T-cell (primary cell): Measurements from ENCODE around the gene KIAA1549. TPM values are rescaled to one million over a fixed set of nuclear protein-coding genes. Genes with fewer than 3 reads are reported as not detected.

ENCODE experiments used
- ATAC-seq, 4 experiments: fragments of 200-7000 bp in 3 of 4; fragments of 150-1000 bp in 1 of 4; cut with Tn5 transposase; replicated peaks in 1 of 4; 1 replicate in 3 of 4; 2 replicates in 1 of 4; pipeline ENCODE4 v1.10.0; 2021; ENCODE audit warnings: moderate library complexity in 3 of 4, mild to moderate bottlenecking in 2 of 4, moderate number of reproducible peaks in 1 of 4
- CTCF ChIA-PET, 2 donors: fragments of 300-600 bp; sonication (Branson Sonifier 250); formaldehyde crosslinking; loops; one replicate each; lab custom pipeline; 2022; ENCODE audit warnings: antibody characterized with exemption in 2 of 2; lab: Charles Lee
- POLR2A ChIA-PET, 2 donors: fragments of 300-600 bp; sonication (Branson Sonifier 250); formaldehyde crosslinking; loops; one replicate each; lab custom pipeline; 2022; ENCODE audit warnings: antibody characterized with exemption in 2 of 2; lab: Charles Lee
- DNase-seq, 35 experiments: peaks; one replicate each; pipeline versions ENCODE4 v3.0.0 to v3.0.0-alpha.2; 2013 to 2023
- H3K27ac ChIP-seq: one replicate; pipeline ENCODE4 v1.5.1; 2013; ENCODE audit warnings: low read length
- H3K27me3 ChIP-seq, 2 experiments: replicated peaks in 1 of 2; 1 replicate in 1 of 2; 2 replicates in 1 of 2; pipeline versions ENCODE4 v1.6.1 to v1.7.0; 2013; ENCODE audit warnings: low read length in 1 of 2, mixed read lengths in 1 of 2; ENCODE audit not compliant: control insufficient read depth in 2 of 2, insufficient read depth in 2 of 2; ENCODE audit errors: extremely low read depth in 1 of 2
- H3K36me3 ChIP-seq, 2 donors: 1 replicate in 1 of 2; 2 replicates in 1 of 2; pipeline versions ENCODE4 v1.6.1 to v1.7.0; 2013; ENCODE audit warnings: low read length in 1 of 2; ENCODE audit not compliant: control insufficient read depth in 2 of 2, insufficient read depth in 1 of 2; ENCODE audit errors: extremely low read depth in 1 of 2
- H3K4me1 ChIP-seq, 2 experiments: 1 replicate in 1 of 2; 2 replicates in 1 of 2; pipeline versions ENCODE4 v1.6.1 to v1.7.0; 2013; ENCODE audit warnings: low read length in 2 of 2, mixed read lengths in 1 of 2; ENCODE audit not compliant: insufficient read depth in 2 of 2, control insufficient read depth in 1 of 2; ENCODE audit errors: extremely low read depth in 1 of 2
- H3K4me3 ChIP-seq, 2 donors: 1 replicate in 1 of 2; 2 replicates in 1 of 2; pipeline versions ENCODE4 v1.5.1 to v1.7.0; 2013; ENCODE audit warnings: mild to moderate bottlenecking in 2 of 2, low read length in 1 of 2, moderate library complexity in 1 of 2; ENCODE audit not compliant: control insufficient read depth in 1 of 2; ENCODE audit errors: extremely low read depth in 1 of 2
- H3K9me3 ChIP-seq: 2 replicates; pipeline ENCODE4 v1.7.0; 2013
- H3K27ac Mint-ChIP-seq, 2 donors: one replicate each; pipeline ENCODE4 v1.8.0; 2020 to 2021; ENCODE audit warnings: mild to moderate bottlenecking in 2 of 2, mixed read lengths in 2 of 2
- H3K27me3 Mint-ChIP-seq, 2 donors: one replicate each; pipeline ENCODE4 v1.8.0; 2021 to 2022; ENCODE audit warnings: mixed read lengths in 2 of 2
- H3K36me3 Mint-ChIP-seq: one replicate; pipeline ENCODE4 v1.8.0; 2021; ENCODE audit warnings: mixed read lengths
- H3K4me1 Mint-ChIP-seq, 3 donors: one replicate each; pipeline ENCODE4 v1.8.0; 2020 to 2022; ENCODE audit warnings: mixed read lengths in 3 of 3, mild to moderate bottlenecking in 1 of 3
- H3K4me3 Mint-ChIP-seq, 3 donors: one replicate each; pipeline ENCODE4 v1.8.0; 2020 to 2022; ENCODE audit warnings: mild to moderate bottlenecking in 3 of 3, mixed read lengths in 3 of 3, moderate library complexity in 3 of 3
- H3K9me3 Mint-ChIP-seq, 3 donors: one replicate each; pipeline ENCODE4 v1.8.0; 2020 to 2022; ENCODE audit warnings: mixed read lengths in 3 of 3
- WGBS: methylation state at CpG from one replicate; pipeline ENCODE4 v1.1.5; 2013; ENCODE audit warnings: missing lambda C conversion rate; ENCODE audit not compliant: insufficient coverage; 5-methylcytosine and 5-hydroxymethylcytosine counted together
- total RNA-seq, 35 experiments: library from RNA in 6 of 35; stranded (reverse) in 6 of 35; fragments of 120-200 nt in 1 of 35; gene quantifications; one replicate each; pipeline versions ENCODE4 v1.2.1 to v1.2.4 and lab custom pipeline; 2013 to 2026

KIAA1549 gene
- total RNA-seq, 5 donors from 2014 or later (not counting 1 experiment from before 2014, with no cell fraction given) = 0.05 to 0.29 (median 0.15) TPM

DNA sequence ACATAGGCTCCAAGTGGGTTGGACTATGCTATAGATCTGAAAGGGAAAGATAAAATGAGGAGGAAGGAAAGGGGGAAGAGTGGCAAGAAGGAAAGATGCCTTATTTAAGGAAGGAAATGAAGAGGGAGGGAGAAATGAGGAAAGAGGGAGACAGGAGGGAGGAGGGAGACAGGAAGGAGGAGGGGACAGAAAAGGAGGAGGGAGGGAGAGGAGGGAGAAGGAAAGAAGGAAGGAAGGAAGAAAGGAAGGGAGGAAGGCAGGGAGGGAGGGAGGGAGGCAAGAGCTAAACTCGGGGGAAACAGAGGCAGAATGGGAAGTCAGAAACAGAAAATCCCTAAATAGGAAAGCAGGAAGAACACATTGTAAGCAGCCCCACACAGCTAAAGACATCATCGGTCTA, 67.4 kb downstream of the KIAA1549 start:
- no peaks in the 10 kb centered on the region for H3K9me3 Mint-ChIP-seq
- no peaks in the 10 kb centered on the region for H3K4me1 ChIP-seq
- no CpG with 5 or more reads among the region's 2 CpGs for WGBS
- H3K27ac Mint-ChIP-seq = no peak overlapping the region
- ATAC-seq (no peak), DNase-seq (no peak)
- H3K36me3 Mint-ChIP-seq = no peaks in the 10 kb centered on the region
- H3K27ac ChIP-seq = no peak overlapping the region
- ChIA-PET POLR2A (no interaction called here), CTCF (interaction anchor here in 1 of 2 donors (0.6 kb wide), 1 partner anchor 73 kb away, joined by 3 read pairs; no protein-coding TSS in a partner anchor)
- H3K4me1 Mint-ChIP-seq = peaks cover 0 to 9% (median 0%) of the 10 kb centered on the region in 3 donors
- no peaks in the 10 kb centered on the region for H3K36me3 ChIP-seq
- peaks cover 0 to 19% of the 10 kb centered on the region in 2 experiments for H3K27me3 ChIP-seq
- no peak overlapping the region for H3K4me3 Mint-ChIP-seq
- H3K9me3 ChIP-seq = no peaks in the 10 kb centered on the region
- no peak overlapping the region for H3K4me3 ChIP-seq
- peaks cover 4 to 10% of the 10 kb centered on the region in 2 donors for H3K27me3 Mint-ChIP-seq

DNA sequence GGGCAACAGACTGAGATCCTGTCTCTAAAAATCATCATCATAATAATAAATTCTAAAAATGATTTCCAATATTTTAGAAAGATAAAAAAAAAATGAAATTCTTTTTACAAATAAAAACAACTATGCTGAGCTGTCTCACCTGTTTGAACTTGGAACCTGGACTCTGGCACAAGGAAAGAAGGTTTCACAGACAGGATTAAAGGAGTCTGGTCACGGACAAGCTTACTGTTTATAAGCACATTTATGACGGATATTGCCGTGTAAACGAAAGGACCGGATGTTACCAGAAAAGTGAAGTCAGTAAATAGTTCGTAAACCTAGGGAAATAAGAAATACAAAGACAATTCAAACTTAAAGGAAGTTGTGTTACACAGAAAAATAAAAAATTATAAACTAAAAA, 70.2 kb downstream of the KIAA1549 start:
- H3K4me1 ChIP-seq = no peaks in the 10 kb centered on the region
- H3K27ac ChIP-seq = no peak overlapping the region
- Mint-ChIP-seq H3K27me3 (peaks cover 4 to 20% of the 10 kb centered on the region in 2 donors), H3K4me3 (no peak overlapping the region), H3K27ac (no peak overlapping the region), H3K36me3 (no peaks in the 10 kb centered on the region), H3K9me3 (no peaks in the 10 kb centered on the region), H3K4me1 (peaks cover 0 to 5% (median 0%) of the 10 kb centered on the region in 3 donors)
- DNase-seq (no peak), ATAC-seq (no peak)
- ChIA-PET POLR2A (no interaction called here), CTCF (interaction anchor here in 1 of 2 donors (0.5 kb wide), 1 partner anchor 28 kb away, joined by 3 read pairs; no protein-coding TSS in a partner anchor)
- no peaks in the 10 kb centered on the region for H3K36me3 ChIP-seq
- H3K4me3 ChIP-seq = no peak overlapping the region
- H3K27me3 ChIP-seq = peaks cover 0 to 26% of the 10 kb centered on the region in 2 experiments
- 100% methylated on average over 1 of the region's 6 CpGs for WGBS
- no peaks in the 10 kb centered on the region for H3K9me3 ChIP-seq

DNA sequence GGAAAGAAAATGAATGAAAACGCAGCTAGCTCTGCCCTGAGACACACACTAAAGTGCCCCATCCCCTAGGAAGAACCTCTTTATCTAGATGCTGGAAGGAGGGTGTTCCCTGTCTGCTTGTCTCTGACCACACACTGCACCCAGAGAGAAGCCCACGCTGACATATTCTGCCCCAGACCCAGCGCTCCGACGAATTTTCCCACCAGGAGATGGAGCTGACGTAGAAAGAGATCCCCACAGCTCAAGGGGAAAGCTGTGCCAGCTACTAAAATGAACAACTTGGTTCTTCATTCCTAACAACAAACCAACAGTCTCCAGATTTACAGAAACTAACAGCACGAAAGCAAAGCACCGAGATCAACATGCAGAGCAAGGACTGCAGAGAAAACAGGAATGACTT, 73.3 kb downstream of the KIAA1549 start:
- H3K36me3 Mint-ChIP-seq = no peaks in the 10 kb centered on the region
- CTCF ChIA-PET = interaction anchor here in 1 of 2 donors (0.6 to 1.1 kb wide), 2 partner anchors 21 to 79 kb away, joined by 4 read pairs; no protein-coding TSS in a partner anchor

DNA sequence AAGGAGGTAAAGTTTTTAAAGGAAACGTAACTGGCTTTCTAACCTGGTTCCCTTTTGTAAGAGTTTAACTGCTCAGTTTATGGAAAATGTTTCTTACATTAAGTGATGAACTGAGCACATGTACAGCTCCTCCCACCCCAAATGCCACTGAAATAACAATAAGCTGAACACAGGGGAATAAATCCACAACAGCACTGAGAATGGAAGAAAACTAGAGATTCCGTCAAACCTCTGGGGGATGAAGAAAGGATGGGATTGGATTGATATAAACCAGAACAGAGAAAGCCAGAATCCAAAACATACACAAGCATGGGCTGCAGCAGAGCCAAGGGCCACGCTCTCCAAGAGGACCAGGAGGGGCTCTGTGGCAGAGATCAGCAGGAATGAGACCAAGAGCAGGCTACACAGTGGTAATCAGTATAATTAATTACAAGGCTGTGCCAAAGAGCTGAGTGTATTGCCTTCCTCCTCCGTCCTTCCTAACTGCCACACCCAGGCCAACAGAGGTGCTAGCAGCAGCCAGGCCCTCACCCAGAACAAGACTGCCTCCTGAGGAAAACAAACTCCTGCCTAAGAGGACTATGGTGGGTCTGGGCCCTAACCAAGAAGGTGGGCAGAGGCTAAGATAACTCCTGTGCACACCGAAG, 73.9 kb downstream of the KIAA1549 start:
- H3K9me3 ChIP-seq = no peaks in the 10 kb centered on the region
- WGBS = 59% methylated on average over 2 of the region's 5 CpGs
- peaks cover 0 to 15% of the 10 kb centered on the region in 2 experiments for H3K27me3 ChIP-seq
- Mint-ChIP-seq H3K4me1 (peaks cover 26 to 31% (median 26%) of the 10 kb centered on the region in 3 donors), H3K27ac (no peak overlapping the region), H3K4me3 (no peak overlapping the region), H3K9me3 (no peaks in the 10 kb centered on the region), H3K36me3 (no peaks in the 10 kb centered on the region), H3K27me3 (peaks cover 4 to 18% of the 10 kb centered on the region in 2 donors)
- H3K36me3 ChIP-seq = no peaks in the 10 kb centered on the region
- no peak for DNase-seq
- no peak overlapping the region for H3K27ac ChIP-seq
- ATAC-seq = no peak
- peaks cover 19 to 21% of the 10 kb centered on the region in 2 experiments for H3K4me1 ChIP-seq
- ChIA-PET CTCF (interaction anchor here (0.6 to 1.0 kb wide), 3 partner anchors 21 to 167 kb away, joined by 3 to 4 read pairs (median 3); no protein-coding TSS in a partner anchor), POLR2A (interaction anchor here (0.5 to 0.6 kb wide), 2 partner anchors 105 to 126 kb away, joined by 4 to 5 read pairs; no protein-coding TSS in a partner anchor)
- H3K4me3 ChIP-seq = no peak overlapping the region

More for the DNA sequence above, 73.3 kb downstream of the KIAA1549 start:
- no peak overlapping the region for H3K27ac ChIP-seq
- H3K36me3 ChIP-seq = no peaks in the 10 kb centered on the region
- no peak for ATAC-seq
- no peaks in the 10 kb centered on the region for H3K9me3 Mint-ChIP-seq
- H3K27me3 Mint-ChIP-seq = peaks cover 4 to 18% of the 10 kb centered on the region in 2 donors
- peaks cover 21 to 26% (median 21%) of the 10 kb centered on the region in 3 donors for H3K4me1 Mint-ChIP-seq
- no peaks in the 10 kb centered on the region for H3K9me3 ChIP-seq
- POLR2A ChIA-PET = no interaction called here
- no peak for DNase-seq
- H3K27ac Mint-ChIP-seq = no peak overlapping the region
- peaks cover 16% of the 10 kb centered on the region in 2 experiments for H3K4me1 ChIP-seq
- H3K4me3 ChIP-seq = no peak overlapping the region
- no peak overlapping the region for H3K4me3 Mint-ChIP-seq
- H3K27me3 ChIP-seq = peaks cover 0 to 15% of the 10 kb centered on the region in 2 experiments
- 89% methylated on average over 7 of the region's 8 CpGs for WGBS

DNA sequence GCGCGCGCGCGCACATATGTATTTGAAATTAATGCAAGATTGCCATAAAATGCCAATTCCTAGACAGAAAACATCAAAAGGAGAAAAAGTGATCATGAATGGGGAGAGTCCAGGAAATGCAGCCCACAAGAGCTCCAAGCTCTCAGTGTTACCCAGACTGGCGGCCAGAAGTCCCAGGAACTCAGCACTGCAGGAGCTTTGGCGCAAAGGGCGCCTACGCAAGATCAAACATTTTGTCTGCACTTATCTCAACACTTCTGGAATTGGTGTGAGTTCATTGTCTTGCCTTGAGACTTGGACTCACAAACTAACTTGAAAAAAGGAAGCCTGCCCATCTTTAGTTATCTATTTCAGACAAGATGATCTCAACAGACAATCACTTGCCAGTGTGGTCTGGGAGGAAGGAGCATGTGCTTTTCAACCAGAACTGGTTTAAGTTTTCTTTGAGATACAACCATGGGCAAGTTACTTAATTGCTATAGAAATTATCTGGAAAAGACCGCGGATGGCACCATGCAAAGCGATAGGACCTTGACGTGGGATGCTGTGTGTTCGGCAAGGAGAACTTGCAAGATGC, 77.2 kb downstream of the KIAA1549 start:
- 84% methylated on average over 6 of the region's 14 CpGs for WGBS
- Mint-ChIP-seq H3K27me3 (peaks cover 0 to 29% of the 10 kb centered on the region in 2 donors), H3K4me1 (peaks cover 36 to 53% (median 45%) of the 10 kb centered on the region in 3 donors), H3K36me3 (no peaks in the 10 kb centered on the region), H3K9me3 (no peaks in the 10 kb centered on the region), H3K27ac (peak overlapping the region; percentile 50 to 78), H3K4me3 (peak overlapping the region; percentile 58 to 76 (median 69))
- peak in 1 of 35 experiments; percentile 43 for DNase-seq
- ChIA-PET CTCF (interaction anchor here (0.7 to 2.2 kb wide), 3 partner anchors 17 to 129 kb away, joined by 4 to 13 read pairs (median 7); no protein-coding TSS in a partner anchor), POLR2A (interaction anchor here in 1 of 2 donors (0.6 kb wide), 1 partner anchor 285 kb away, joined by 6 read pairs; no protein-coding TSS in a partner anchor)
- Histone ChIP-seq H3K4me3 (peak overlapping the region in 1 of 2 donors; percentile 63), H3K36me3 (no peaks in the 10 kb centered on the region), H3K27ac (no peak overlapping the region), H3K9me3 (no peaks in the 10 kb centered on the region), H3K4me1 (peaks cover 23 to 28% of the 10 kb centered on the region in 2 experiments), H3K27me3 (peaks cover 0 to 16% of the 10 kb centered on the region in 2 experiments)
- peak in 1 of 4 experiments; percentile 34 for ATAC-seq
